GM12878 (cell line): ENCODE results near the gene AURKAIP1. TPM values are rescaled to one million over a fixed set of nuclear protein-coding genes. Genes with fewer than 3 reads are reported as not detected.

Source experiments
- CBX5 ChIP-seq: sonication (generic); IDR thresholded peaks from 2 replicates; pipeline ENCODE4 v1.6.1; 2016; ENCODE audit warnings: low read depth, moderate library complexity, mild to moderate bottlenecking, inconsistent platforms
- CHD4 ChIP-seq: fragments of 200-600 bp; sonication (generic); IDR thresholded peaks from 2 replicates; pipeline ENCODE4 v1.6.1; 2016; ENCODE audit warnings: mild to moderate bottlenecking
- DPF2 ChIP-seq: fragments of 450-650 bp; IDR thresholded peaks from 2 replicates; pipeline ENCODE4 v1.6.1; 2017; ENCODE audit warnings: mild to moderate bottlenecking
- GABPA ChIP-seq: IDR thresholded peaks from 2 replicates; pipeline ENCODE4 v1.6.1; 2014; ENCODE audit warnings: antibody characterized with exemption, low read depth, mild to moderate bottlenecking, inconsistent platforms
- HCFC1 ChIP-seq: fragments of 150-350 bp; IDR thresholded peaks from 2 replicates; pipeline ENCODE4 v1.6.1; 2014; ENCODE audit warnings: low read length
- JUNB ChIP-seq: IDR thresholded peaks from 2 replicates; pipeline ENCODE4 v1.6.1; 2016; ENCODE audit warnings: antibody characterized with exemption, mild to moderate bottlenecking
- MTA2 ChIP-seq: fragments of 450-650 bp; IDR thresholded peaks from 2 replicates; pipeline ENCODE4 v1.6.1; 2016; ENCODE audit warnings: low read depth, mild to moderate bottlenecking, moderate library complexity
- PML ChIP-seq: IDR thresholded peaks from 2 replicates; pipeline ENCODE4 v1.6.1; 2012; ENCODE audit warnings: low read length, inconsistent platforms
- RAD21 ChIP-seq: IDR thresholded peaks from 2 replicates; pipeline ENCODE4 v1.6.1; 2011; ENCODE audit warnings: mild to moderate bottlenecking, low read depth, low read length, moderate library complexity; ENCODE audit not compliant: insufficient read depth
- SPI1 ChIP-seq: IDR thresholded peaks from 2 replicates; pipeline ENCODE4 v1.6.1; 2011; ENCODE audit warnings: low read depth, mild to moderate bottlenecking, low read length, moderate library complexity, borderline replicate concordance; ENCODE audit not compliant: insufficient read depth
- STAT3 ChIP-seq: IDR thresholded peaks from 2 replicates; pipeline ENCODE4 v1.6.1; 2011; ENCODE audit warnings: low read depth, low read length, improper control_type of control experiment
- SUZ12 ChIP-seq: fragments of 200-600 bp; sonication (generic); IDR thresholded peaks from one replicate; pipeline ENCODE4 v1.6.1; 2018; ENCODE audit warnings: antibody characterized with exemption, mild to moderate bottlenecking; ENCODE audit not compliant: unreplicated experiment
- TBL1XR1 ChIP-seq: IDR thresholded peaks from 2 replicates; pipeline ENCODE4 v1.6.1; 2012; ENCODE audit warnings: low read depth, low read length, improper control_type of control experiment
- TCF3 ChIP-seq: IDR thresholded peaks from 2 replicates; pipeline ENCODE4 v1.6.1; 2012; ENCODE audit warnings: low read depth, mild to moderate bottlenecking, low read length, borderline replicate concordance; ENCODE audit not compliant: insufficient read depth
- WRNIP1 ChIP-seq: IDR thresholded peaks from 2 replicates; pipeline ENCODE4 v1.6.1; 2011; ENCODE audit warnings: low read depth, low read length, improper control_type of control experiment, borderline replicate concordance
- polyA plus RNA-seq, 11 experiments: library from polyadenylated mRNA; depleted of rRNA in 4 of 11; unstranded in 6 of 11; stranded (reverse) in 5 of 11; fragments of >200 nt; fragmentation: Nextera tagmentation in 4 of 11; fragmentation: Illumina TruSeq in 1 of 11; extraction: Ambion mirVana in 4 of 11; extraction: Trizol in 1 of 11; gene quantifications; 1 replicate in 1 of 11; 2 replicates in 10 of 11; pipeline versions ENCODE4 v1.2.1 to v1.2.3, GENCODE V29; 2011 to 2016; ENCODE audit warnings: inconsistent platforms in 2 of 11, missing spikeins in 2 of 11, low read depth in 1 of 11
- total RNA-seq, 4 experiments: library from RNA; depleted of rRNA in 3 of 4; stranded (reverse); fragments of >200 nt in 3 of 4; fragmentation: Illumina TruSeq in 1 of 4; extraction: Trizol in 1 of 4; gene quantifications; 2 replicates each; pipeline versions ENCODE4 v1.2.1 to v1.2.3, GENCODE V29; 2013 to 2021
- TF ChIP-seq, protein P1 (sequence below): fragments of 450-650 bp; formaldehyde crosslinking; IDR thresholded peaks from 2 replicates; pipeline ENCODE4 v1.4.0; 2020; ENCODE audit warnings: mild to moderate bottlenecking, moderate library complexity
- TF ChIP-seq, protein P2 (sequence below): fragments of 450-650 bp; IDR thresholded peaks from 2 replicates; pipeline ENCODE4 v1.6.1; 2017; ENCODE audit warnings: antibody characterized with exemption, mild to moderate bottlenecking, moderate library complexity
- TF ChIP-seq, protein P3 (sequence below): fragments of 450-650 bp; IDR thresholded peaks from 2 replicates; pipeline ENCODE4 v1.6.1; 2017; ENCODE audit warnings: mild to moderate bottlenecking
- TF ChIP-seq, protein P4 (sequence below): IDR thresholded peaks from 2 replicates; pipeline ENCODE4 v1.6.1; 2011; ENCODE audit warnings: borderline replicate concordance, low read depth, mild to moderate bottlenecking, moderate library complexity, low read length; ENCODE audit not compliant: insufficient read depth, poor library complexity, severe bottlenecking

Gene AURKAIP1
- total and polyA plus RNA-seq, 10 of the 15 experiments (the other 5 are each of a cell fraction or from before 2014, with no cell fraction given), result 6.5 to 366 (median 120) TPM

DNA sequence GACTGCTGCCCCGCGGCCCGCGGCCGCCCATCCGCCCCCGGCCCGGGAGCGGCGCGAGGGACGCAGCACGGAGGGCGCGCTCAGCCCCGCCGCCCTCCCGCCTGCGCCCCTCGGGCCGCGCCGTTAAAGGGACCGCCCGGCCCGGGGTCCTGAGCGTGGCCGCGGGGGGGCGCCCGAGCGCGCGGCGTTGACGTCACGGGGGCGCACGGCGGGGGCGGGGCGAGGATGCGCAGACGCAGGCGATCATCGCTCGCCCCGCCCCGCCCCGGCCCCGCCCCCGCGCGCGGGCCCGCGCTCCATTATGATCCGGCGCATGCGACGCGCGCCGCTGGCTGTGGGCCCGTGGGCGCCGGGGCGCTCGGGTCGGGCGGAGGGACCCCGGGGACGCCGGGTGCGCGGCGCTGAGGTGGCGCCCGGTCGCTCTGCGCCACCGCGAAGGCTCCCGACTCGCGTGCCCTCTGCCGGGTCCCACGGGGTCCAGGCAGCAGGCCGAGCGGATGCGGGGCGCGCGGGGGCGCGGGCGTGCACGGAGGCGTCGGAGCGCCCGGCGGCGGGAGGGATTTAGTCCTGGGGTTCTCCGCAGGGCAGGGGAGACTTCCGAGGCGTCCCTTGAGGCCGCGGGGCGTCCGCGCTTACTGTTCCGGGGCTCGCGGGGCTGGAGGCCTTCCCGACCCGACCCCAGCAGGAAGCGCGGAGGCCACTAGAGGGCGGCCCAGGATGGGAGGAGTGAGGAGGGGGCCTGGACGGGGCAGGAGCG, 25.6 kb downstream of the AURKAIP1 start, which contains the start of gene DVL1 (continued):
- TF ChIP-seq, protein P1, sequence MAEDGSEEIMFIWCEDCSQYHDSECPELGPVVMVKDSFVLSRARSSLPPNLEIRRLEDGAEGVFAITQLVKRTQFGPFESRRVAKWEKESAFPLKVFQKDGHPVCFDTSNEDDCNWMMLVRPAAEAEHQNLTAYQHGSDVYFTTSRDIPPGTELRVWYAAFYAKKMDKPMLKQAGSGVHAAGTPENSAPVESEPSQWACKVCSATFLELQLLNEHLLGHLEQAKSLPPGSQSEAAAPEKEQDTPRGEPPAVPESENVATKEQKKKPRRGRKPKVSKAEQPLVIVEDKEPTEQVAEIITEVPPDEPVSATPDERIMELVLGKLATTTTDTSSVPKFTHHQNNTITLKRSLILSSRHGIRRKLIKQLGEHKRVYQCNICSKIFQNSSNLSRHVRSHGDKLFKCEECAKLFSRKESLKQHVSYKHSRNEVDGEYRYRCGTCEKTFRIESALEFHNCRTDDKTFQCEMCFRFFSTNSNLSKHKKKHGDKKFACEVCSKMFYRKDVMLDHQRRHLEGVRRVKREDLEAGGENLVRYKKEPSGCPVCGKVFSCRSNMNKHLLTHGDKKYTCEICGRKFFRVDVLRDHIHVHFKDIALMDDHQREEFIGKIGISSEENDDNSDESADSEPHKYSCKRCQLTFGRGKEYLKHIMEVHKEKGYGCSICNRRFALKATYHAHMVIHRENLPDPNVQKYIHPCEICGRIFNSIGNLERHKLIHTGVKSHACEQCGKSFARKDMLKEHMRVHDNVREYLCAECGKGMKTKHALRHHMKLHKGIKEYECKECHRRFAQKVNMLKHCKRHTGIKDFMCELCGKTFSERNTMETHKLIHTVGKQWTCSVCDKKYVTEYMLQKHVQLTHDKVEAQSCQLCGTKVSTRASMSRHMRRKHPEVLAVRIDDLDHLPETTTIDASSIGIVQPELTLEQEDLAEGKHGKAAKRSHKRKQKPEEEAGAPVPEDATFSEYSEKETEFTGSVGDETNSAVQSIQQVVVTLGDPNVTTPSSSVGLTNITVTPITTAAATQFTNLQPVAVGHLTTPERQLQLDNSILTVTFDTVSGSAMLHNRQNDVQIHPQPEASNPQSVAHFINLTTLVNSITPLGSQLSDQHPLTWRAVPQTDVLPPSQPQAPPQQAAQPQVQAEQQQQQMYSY (CRISPR knock-in tag), result no peak
- no peak for TF ChIP-seq JUNB
- TF ChIP-seq TBL1XR1, result no peak
- TF ChIP-seq GABPA, result no peak
- TF ChIP-seq DPF2, result peak; percentile 92
- TF ChIP-seq SPI1, result no peak
- TF ChIP-seq, protein P2, sequence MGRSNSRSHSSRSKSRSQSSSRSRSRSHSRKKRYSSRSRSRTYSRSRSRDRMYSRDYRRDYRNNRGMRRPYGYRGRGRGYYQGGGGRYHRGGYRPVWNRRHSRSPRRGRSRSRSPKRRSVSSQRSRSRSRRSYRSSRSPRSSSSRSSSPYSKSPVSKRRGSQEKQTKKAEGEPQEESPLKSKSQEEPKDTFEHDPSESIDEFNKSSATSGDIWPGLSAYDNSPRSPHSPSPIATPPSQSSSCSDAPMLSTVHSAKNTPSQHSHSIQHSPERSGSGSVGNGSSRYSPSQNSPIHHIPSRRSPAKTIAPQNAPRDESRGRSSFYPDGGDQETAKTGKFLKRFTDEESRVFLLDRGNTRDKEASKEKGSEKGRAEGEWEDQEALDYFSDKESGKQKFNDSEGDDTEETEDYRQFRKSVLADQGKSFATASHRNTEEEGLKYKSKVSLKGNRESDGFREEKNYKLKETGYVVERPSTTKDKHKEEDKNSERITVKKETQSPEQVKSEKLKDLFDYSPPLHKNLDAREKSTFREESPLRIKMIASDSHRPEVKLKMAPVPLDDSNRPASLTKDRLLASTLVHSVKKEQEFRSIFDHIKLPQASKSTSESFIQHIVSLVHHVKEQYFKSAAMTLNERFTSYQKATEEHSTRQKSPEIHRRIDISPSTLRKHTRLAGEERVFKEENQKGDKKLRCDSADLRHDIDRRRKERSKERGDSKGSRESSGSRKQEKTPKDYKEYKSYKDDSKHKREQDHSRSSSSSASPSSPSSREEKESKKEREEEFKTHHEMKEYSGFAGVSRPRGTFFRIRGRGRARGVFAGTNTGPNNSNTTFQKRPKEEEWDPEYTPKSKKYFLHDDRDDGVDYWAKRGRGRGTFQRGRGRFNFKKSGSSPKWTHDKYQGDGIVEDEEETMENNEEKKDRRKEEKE, result 0 out of 2 replicates have a peak, but pooled peaks have one; percentile 60
- no peak for TF ChIP-seq MTA2
- no peak for TF ChIP-seq SUZ12
- TF ChIP-seq HCFC1, result peak; percentile 28; the same call in 1 of the 2 replicates
- TF ChIP-seq CBX5, result no peak
- TF ChIP-seq, protein P3, sequence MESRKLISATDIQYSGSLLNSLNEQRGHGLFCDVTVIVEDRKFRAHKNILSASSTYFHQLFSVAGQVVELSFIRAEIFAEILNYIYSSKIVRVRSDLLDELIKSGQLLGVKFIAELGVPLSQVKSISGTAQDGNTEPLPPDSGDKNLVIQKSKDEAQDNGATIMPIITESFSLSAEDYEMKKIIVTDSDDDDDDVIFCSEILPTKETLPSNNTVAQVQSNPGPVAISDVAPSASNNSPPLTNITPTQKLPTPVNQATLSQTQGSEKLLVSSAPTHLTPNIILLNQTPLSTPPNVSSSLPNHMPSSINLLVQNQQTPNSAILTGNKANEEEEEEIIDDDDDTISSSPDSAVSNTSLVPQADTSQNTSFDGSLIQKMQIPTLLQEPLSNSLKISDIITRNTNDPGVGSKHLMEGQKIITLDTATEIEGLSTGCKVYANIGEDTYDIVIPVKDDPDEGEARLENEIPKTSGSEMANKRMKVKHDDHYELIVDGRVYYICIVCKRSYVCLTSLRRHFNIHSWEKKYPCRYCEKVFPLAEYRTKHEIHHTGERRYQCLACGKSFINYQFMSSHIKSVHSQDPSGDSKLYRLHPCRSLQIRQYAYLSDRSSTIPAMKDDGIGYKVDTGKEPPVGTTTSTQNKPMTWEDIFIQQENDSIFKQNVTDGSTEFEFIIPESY, result no peak
- peak; percentile 57 for TF ChIP-seq RAD21
- TF ChIP-seq, protein P4, sequence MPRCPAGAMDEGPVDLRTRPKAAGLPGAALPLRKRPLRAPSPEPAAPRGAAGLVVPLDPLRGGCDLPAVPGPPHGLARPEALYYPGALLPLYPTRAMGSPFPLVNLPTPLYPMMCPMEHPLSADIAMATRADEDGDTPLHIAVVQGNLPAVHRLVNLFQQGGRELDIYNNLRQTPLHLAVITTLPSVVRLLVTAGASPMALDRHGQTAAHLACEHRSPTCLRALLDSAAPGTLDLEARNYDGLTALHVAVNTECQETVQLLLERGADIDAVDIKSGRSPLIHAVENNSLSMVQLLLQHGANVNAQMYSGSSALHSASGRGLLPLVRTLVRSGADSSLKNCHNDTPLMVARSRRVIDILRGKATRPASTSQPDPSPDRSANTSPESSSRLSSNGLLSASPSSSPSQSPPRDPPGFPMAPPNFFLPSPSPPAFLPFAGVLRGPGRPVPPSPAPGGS, result no peak
- no peak for TF ChIP-seq TCF3
- no peak for TF ChIP-seq STAT3
- TF ChIP-seq WRNIP1, result no peak
- no peak for TF ChIP-seq CHD4
- no peak for TF ChIP-seq PML
